Lung (tissue), 12 donors: ENCODE measurements around the gene TMEM169. TPM values are rescaled to one million over a fixed set of nuclear protein-coding genes. Genes with fewer than 3 reads are reported as not detected.

ENCODE experiments used
- ATAC-seq: fragments of 200-7000 bp; cut with Tn5 transposase; one replicate; pipeline ENCODE4 v1.9.1; 2020; ENCODE audit warnings: moderate number of reproducible peaks; ENCODE audit not compliant: insufficient read depth, low FRiP score
- DNase-seq, 3 donors: peaks; one replicate each; pipeline ENCODE4 v3.0.0-alpha.2; 2013 to 2017
- H3K27ac ChIP-seq, 2 donors: one replicate each; pipeline ENCODE4 v1.5.1; 2013; ENCODE audit warnings: mild to moderate bottlenecking in 2 of 2, moderate library complexity in 2 of 2, control low read depth in 1 of 2, inconsistent platforms in 1 of 2, low read depth in 1 of 2, low read length in 1 of 2
- H3K27me3 ChIP-seq, 3 donors: one replicate each; pipeline ENCODE4 v1.5.1; 2013; ENCODE audit warnings: low read length in 2 of 3; ENCODE audit not compliant: control insufficient read depth in 3 of 3, insufficient read depth in 3 of 3
- H3K36me3 ChIP-seq, 4 donors: one replicate each; pipeline ENCODE4 v1.5.1; 2013; ENCODE audit warnings: low read length in 4 of 4, mild to moderate bottlenecking in 1 of 4, moderate library complexity in 1 of 4; ENCODE audit not compliant: control insufficient read depth in 4 of 4, insufficient read depth in 4 of 4
- H3K4me1 ChIP-seq, 5 donors: one replicate each; pipeline ENCODE4 v1.5.1; 2013; ENCODE audit warnings: low read length in 5 of 5, mild to moderate bottlenecking in 2 of 5, moderate library complexity in 1 of 5; ENCODE audit not compliant: control insufficient read depth in 5 of 5, insufficient read depth in 5 of 5
- H3K4me3 ChIP-seq: one replicate; pipeline ENCODE4 v1.5.1; 2013; ENCODE audit warnings: mild to moderate bottlenecking, control low read depth, moderate library complexity
- H3K9ac ChIP-seq, 2 donors: one replicate each; pipeline ENCODE4 v1.5.1; 2013; ENCODE audit warnings: low read length in 2 of 2, control low read depth in 1 of 2; ENCODE audit not compliant: insufficient read depth in 1 of 2
- H3K9me3 ChIP-seq, 4 donors: one replicate each; pipeline ENCODE4 v1.5.1; 2013; ENCODE audit warnings: low read length in 3 of 4, mild to moderate bottlenecking in 1 of 4, moderate library complexity in 1 of 4; ENCODE audit not compliant: control insufficient read depth in 4 of 4, insufficient read depth in 3 of 4
- WGBS, 2 donors: extraction: QIAGEN DNeasy Blood & Tissue Kit; methylation state at CpG; one replicate each; pipeline ENCODE4 v1.1.7; 2013; 5-methylcytosine and 5-hydroxymethylcytosine counted together
- polyA plus RNA-seq, 2 donors: library from polyadenylated mRNA; stranded (reverse); fragments of 200-250 nt; gene quantifications; one replicate each; pipeline ENCODE4 v1.2.1, GENCODE V29; 2013
- total RNA-seq, 2 donors: library from RNA; depleted of rRNA in 1 of 2; stranded (reverse); fragments of >200 nt in 1 of 2; gene quantifications; one replicate each; pipeline ENCODE4 v1.2.1, GENCODE V29; 2014 to 2021
- TF ChIP-seq, protein P1 (sequence below): IDR thresholded peaks from 2 replicates; pipeline ENCODE4 v1.5.1; 2012; ENCODE audit warnings: mild to moderate bottlenecking; ENCODE audit errors: control extremely low read depth, extremely low read depth
- donor health status: control.
- donor health status: control.
- donor health status: Bipolar disorder and iron deficiency.
- donor health status: healthy.
- donor health status: DM: yes; HTN: yes; CAD: no.

The TMEM169 gene
- total and polyA plus RNA-seq, 4 donors = 0.14 to 0.67 (median 0.62) TPM

DNA sequence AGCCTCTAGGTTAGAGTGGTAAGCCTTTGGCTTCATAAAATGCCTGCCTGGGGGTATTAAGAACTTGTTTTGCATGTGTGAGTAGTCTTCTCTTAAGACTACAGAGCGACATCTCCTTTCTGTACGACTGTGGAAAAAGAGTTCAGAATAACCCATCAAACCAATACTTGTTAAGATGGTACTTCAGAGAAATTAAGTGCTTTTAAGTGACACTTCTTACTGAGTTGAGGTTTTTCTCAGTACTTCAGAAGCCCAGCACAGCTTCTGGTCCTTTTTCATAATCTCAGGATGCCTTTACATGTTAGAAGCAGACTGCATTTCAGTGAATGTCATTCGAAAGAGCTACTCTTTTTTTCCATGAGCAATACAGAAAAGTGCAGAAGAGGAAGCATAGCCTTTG, 38.3 kb downstream of the TMEM169 start:
- Histone ChIP-seq H3K4me1 (peaks cover 0 to 23% (median 9%) of the 10 kb centered on the region in 5 donors), H3K27ac (no peak overlapping the region), H3K27me3 (no peaks in the 10 kb centered on the region), H3K9ac (no peak overlapping the region), H3K36me3 (peaks cover 19 to 76% (median 58%) of the 10 kb centered on the region in 4 donors), H3K4me3 (no peak overlapping the region), H3K9me3 (no peaks in the 10 kb centered on the region)
- 63 to 81% methylated on average over 3 of the region's 3 CpGs for WGBS, 2 donors
- no peak for ATAC-seq
- peak in 1 of 3 donors; percentile 47 for DNase-seq
- TF ChIP-seq, protein P1, sequence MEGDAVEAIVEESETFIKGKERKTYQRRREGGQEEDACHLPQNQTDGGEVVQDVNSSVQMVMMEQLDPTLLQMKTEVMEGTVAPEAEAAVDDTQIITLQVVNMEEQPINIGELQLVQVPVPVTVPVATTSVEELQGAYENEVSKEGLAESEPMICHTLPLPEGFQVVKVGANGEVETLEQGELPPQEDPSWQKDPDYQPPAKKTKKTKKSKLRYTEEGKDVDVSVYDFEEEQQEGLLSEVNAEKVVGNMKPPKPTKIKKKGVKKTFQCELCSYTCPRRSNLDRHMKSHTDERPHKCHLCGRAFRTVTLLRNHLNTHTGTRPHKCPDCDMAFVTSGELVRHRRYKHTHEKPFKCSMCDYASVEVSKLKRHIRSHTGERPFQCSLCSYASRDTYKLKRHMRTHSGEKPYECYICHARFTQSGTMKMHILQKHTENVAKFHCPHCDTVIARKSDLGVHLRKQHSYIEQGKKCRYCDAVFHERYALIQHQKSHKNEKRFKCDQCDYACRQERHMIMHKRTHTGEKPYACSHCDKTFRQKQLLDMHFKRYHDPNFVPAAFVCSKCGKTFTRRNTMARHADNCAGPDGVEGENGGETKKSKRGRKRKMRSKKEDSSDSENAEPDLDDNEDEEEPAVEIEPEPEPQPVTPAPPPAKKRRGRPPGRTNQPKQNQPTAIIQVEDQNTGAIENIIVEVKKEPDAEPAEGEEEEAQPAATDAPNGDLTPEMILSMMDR = no peak

DNA sequence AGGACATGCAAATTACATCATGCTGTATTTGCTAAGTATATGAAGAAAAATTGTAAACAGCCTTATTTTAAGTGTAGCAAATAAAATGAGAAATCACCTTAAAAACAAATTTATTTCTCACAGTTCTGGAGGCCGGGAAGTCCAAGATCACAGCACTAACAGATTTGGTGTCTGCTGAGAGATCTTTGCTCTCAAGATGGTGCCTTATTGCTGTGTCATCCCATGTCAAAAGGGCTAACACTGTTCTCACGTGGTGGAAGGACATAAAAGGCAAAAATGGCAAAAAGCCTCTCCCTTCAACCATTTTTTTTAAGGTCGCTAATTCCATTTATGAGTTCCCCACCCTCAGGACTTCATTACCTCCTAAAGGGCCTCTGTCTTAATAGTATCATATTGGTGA, 39.5 kb downstream of the TMEM169 start:
- H3K4me1 ChIP-seq = peaks cover 0 to 15% (median 9%) of the 10 kb centered on the region in 5 donors
- no peak overlapping the region for H3K9ac ChIP-seq
- no peaks in the 10 kb centered on the region for H3K9me3 ChIP-seq
- DNase-seq (no peak), ATAC-seq (no peak)
- TF ChIP-seq, protein P1 = no peak
- whole genome bisulfite sequencing, 2 donors = 88% methylated on average over 3 of the region's 3 CpGs
- H3K27ac ChIP-seq = no peak overlapping the region
- H3K4me3 ChIP-seq = no peak overlapping the region
- no peaks in the 10 kb centered on the region for H3K27me3 ChIP-seq
- peaks cover 21 to 83% (median 62%) of the 10 kb centered on the region in 4 donors for H3K36me3 ChIP-seq

DNA sequence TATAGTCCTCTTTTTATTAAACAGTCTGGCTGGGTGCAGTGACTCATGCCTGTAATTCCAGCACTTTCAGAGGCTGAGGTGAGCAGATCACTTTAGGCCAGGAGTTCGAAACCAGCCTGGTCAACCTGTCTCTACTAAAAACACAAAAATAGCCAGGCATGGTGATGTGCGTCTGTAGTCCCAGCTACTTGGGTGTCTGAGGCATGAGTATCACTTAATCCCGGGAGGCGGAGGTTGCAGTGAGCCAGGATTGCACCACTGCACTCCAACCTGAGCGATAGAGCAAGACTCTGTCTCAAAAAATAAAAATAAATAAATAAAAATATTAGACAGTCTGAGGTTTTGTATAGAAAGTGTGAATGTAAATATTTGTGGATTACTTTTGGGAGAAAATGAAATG, 45.2 kb downstream of the TMEM169 start:
- WGBS, 2 donors = 55 to 91% methylated on average over 5 of the region's 5 CpGs
- no peak for ATAC-seq

More for the DNA sequence above, 45.2 kb downstream of the TMEM169 start:
- Histone ChIP-seq H3K9me3 (no peaks in the 10 kb centered on the region), H3K4me1 (peaks cover 0 to 10% (median 0%) of the 10 kb centered on the region in 5 donors), H3K27me3 (no peaks in the 10 kb centered on the region), H3K36me3 (peaks cover 13 to 63% (median 48%) of the 10 kb centered on the region in 4 donors), H3K9ac (no peak overlapping the region), H3K4me3 (no peak overlapping the region), H3K27ac (no peak overlapping the region)
- no peak for DNase-seq
- TF ChIP-seq, protein P1 = no peak
